Kasumi-1 (cell line): ENCODE results near the gene MED15.
"Not testable (repeated sequence)": the region's sequence is repeated elsewhere in the genome, so short reads cannot be mapped to it uniquely, and the experiment has no call there.

ENCODE experiments used
- DNase-seq, 2 experiments: peaks; one replicate each; lab custom pipeline; 2025; lab: John Stamatoyannopoulos, UW

MED15 gene

DNA sequence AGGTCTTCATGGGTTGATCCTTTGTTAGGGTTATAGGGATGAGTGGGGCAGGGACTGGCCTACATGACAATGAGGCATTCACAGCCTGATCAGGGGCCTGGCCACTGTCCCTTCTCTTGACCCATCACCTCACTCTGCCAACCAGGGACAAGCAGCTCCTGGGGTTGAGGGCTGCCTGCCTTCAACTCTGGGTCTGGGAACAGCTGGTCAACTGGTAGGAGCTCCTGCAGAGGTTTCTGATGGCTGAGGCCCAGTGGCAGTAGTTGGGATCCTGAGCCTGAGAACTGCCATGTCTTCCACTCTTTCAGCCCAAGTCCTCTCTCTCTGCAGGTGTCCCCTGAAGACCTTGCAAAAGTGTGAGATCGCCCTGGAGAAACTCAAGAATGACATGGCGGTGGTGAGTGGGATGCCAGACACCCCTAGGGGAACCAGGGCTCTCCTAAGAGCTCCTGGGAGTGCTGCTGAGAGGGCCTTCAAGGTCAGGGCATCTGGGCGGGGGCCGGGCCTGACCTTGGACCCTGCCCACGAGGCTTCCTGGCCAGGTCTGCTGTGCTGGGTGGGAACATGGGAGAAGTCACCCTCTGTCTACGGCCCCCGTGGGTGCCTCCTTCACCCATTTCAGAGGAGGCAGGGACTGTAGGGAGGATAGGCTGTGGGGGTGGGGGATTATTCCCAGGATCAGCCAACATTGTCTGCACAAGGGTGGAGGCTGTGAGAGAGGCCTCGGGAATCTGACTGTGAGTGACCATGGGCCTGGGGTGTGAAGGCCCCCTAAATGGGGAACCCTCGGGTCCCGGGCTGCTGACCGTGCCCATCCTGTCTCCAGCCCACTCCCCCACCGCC is 76.8 kb downstream of the MED15 start:
- DNase-seq: no peak

GRCh38 chr22:20584872-20585638 is 77.6 kb downstream of the MED15 start:
- no peak for DNase-seq

GRCh38 chr22:20585639-20586402 is 78.4 kb downstream of the MED15 start:
- DNase-seq: no peak

GRCh38 chr22:20586403-20586745 is 79.0 kb downstream of the MED15 start:
- DNase-seq: no peak

DNA sequence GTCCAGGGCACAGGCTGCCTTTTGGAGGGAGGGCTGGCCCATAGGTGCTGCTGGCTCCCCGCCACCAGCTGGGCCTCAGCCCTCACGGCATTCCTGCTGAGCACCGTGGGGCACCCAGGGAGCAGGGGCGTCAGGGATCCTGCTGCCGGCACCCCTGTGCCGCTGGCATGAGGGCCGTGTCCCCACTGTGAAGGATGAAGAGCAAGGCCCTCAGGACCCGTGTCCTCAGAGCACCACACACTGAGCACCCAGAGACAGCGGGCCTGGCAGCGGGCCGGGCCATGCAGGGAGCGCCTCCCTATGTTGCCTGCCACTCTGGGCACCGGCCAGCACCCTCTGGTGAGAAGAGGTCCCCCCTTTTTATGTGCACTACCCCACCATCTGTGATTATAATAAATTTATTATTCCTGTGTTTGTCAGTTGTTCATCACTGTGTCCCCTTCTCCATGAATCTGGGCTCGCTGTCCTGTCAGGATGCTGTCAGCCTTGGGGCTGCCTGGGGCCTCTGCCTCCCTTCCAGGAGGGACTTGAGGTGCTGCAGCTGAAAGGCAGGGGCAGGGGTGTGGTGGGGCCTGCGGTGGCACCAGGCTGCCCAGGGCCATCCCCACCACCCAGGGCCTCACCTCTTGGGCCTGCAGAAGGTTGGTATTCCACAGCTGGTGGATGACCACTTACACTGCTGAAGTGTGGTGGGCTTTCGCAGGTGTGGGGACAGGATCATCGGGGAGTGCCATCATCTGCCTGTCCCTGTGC is 80.0 kb downstream of the MED15 start:
- DNase-seq: no peak

DNA sequence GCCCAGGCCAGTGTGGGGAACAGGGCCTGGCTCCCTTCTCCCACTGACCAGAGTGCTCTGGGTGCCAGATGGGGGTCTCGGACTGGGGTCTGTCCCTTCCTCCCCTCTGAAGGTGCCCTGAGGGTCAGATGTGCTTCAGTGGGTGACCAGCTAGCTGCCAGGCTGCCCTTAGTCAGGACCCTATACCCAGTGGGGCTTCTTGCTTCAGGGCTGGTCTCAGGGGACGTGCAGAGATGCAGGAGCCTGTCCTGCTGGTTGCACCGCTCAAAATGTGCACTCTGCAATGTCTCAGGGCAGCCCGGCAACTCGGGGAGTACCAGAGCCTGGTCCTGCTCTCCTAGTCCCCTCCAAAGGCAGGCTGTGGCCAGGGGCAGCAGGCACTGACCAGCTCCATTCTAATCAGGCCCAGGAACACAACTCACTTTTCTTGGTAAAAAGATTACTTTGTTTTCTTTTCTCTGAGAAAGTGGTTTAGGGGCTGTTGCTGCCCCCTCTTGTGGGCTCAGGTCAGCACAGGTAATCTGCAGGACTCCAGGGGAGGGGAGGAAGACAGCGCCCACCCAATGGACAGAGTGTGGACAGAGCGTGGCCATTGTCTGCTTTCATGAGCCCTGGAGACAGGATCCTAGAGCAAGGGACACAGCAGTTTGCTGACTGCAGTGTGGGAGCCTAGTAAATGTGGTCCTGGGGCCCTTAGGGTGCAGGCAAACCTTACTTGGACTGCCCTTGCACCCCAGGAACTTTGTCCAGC is 80.9 kb downstream of the MED15 start:
- DNase-seq: no peak

DNA sequence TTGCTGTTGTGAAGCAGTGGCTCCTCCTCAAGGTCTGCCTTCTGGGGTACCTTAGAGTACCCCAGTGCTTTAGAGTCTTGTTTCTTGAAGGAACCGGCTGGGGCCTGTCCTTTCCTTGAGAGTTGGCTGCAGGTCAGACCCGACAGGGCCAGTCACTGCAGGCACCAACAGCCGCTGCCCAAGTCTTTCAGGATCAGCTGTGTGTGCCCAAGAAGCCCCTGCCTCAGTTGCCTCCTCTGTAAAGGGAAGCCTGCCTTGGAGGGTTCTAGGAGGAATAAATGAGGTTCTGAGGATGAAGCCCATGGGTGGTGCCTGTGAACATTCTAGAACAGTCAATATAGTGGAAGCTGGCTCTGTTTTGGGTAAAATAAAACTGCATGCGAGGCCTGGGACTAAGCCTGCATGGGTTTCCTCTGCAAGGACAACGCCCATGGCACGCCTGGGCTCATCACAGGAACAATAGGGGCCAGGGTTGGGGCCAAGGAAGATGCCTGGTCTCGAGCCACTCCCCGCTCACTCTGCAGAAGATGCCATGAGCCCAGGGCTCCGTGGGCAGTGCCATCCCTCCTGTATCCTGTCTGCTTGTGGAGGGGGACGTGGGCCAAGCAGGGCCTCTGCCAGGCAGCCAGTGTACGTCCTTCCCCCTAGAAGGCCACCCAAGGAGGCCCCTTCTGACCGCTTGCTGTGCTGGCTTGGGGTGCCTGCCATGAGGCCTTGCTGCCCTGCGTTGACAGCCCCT is 81.6 kb downstream of the MED15 start:
- no peak for DNase-seq

GRCh38 chr22:20589614-20590476 is 82.4 kb downstream of the MED15 start:
- no peak for DNase-seq

DNA sequence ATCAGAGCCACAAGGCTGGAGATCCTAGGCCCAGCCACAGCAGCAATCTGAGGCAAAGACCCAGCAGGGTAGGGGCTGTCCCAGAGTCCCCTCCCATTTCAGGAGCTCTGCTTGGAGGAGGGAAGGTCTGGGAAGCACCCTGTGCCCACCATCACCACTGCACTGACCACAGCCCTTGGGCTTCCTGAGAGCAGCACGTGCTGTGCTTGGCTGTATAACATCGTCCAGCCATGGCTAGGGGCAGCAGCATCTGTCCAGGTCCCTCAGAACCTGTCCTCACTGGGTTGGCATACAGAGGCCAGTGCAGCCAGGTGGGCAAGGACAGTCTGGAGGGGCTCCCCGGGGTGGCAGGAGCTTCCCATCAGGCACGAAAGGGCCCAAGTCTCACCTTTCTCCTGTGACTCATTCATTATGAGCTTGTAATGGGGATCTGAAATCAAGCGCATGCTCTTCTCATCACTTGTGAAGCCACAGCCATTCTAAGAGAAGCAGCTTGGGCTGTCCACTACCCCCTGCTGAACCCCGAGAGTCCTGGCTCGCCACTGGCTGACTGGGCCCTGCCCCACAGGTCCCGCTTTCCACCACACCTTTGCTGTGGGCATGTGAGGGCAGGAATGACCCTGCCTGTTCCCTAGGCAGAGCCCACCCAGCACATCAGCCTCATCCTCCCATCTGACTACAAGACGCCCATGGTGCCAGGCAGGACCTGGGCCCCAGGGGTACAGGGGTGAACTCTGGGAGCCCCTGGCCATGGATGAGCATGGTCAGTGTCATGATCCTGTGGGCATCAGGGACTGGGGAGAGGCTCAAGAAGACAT is 83.3 kb downstream of the MED15 start:
- DNase-seq: no peak

DNA sequence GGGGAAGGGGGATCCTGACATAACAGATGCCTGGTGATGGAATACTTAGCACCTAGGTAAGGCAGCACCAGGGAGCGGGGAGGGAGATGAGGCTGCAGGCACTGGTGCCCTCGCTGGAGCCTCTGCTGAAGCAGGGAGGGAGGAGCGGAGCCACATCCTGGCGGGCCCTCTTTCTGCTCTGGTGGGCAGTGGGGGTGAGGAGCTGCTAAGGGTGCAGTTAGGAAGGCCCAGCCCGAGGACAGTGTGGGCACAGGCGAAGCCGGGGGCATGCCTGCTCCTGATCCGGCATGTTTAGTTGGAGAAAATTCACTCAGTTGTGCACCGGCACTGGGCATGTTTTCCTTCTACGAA is 83.9 kb downstream of the MED15 start:
- DNase-seq: no peak

DNA sequence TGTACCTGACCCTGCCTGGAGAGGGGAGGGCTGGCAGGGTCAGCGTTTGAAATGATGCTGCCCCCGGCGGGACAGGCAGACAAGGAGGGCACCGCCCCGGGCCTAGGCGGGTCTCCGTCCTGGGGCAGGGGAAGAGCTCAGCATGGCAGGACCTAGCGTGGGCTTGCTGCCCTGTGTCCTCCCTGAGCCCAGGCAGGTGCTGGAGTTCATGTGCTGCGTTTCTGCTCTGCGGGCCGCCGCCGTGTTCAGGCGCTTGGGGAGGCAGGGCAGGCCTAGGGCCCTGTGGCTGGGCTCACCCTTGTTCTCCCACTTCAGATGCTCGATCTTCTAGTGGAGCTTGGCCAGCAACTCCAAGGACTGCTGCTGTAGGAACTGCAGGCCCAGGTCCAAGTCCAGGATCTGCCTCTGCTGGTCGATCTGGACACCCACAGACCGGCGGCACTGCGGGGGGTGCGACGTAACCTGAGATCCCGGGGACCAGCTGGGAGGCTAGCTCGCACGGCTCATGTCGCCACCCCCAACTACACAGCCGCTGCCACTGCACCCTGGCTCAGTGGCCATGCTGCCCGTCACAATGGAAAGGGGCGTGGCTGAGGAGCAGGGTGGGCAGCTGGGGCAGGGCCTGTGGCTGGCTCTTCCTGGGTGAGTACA is 84.4 kb downstream of the MED15 start:
- no peak for DNase-seq

GRCh38 chr22:20594038-20594437 is 86.6 kb downstream of the MED15 start:
- not testable (repeated sequence) for DNase-seq

GRCh38 chr22:20594486-20594885 is 87.1 kb downstream of the MED15 start:
- DNase-seq: not testable (repeated sequence)

DNA sequence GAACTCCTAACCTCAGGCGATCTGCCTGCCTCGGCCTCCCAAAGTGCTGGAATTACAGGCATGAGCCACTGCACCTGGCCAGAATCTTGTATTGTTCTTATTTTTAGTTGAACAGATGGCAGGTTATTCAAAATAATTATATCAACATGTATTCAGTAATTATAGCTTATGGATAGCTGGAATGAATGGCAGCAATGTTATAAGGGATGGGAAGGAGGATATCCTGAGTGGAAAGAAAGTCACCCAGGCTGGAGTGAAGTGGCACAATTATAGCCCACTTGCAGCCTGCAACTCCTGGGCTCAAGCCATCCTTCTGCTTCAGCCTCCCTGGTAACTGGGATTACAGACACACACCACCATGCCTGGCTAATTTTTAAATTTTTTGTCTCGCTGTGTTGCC is 88.1 kb downstream of the MED15 start:
- no peak for DNase-seq

DNA sequence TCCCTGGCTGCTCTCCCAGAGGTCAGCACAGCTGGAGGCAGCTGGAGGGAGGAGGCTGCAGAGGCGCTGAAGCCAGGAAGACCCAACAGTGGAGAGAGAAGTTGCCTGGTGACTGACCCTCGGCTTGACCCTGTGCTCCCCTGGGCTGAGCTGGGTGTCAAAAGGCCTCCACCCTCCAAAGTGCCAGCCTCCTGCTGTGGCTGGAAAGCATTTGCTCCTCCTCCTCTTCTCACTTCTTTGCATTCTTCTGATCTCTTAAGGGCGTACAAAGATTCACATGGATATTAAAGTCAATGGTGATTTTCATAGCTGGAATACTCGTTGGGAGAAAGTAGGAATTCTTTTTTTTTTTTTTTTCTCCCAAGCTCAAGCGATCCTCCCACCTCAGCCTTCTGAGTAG is 91.7 kb downstream of the MED15 start:
- DNase-seq: no peak

- DNase-seq: no peak
Observed at GRCh38 chr22:20600137-20600673, 92.8 kb downstream of the MED15 start.

- DNase-seq: no peak
Observed at GRCh38 chr22:20601308-20601707, 93.9 kb downstream of the MED15 start.

- DNase-seq: no peak
Observed at GRCh38 chr22:20602609-20603164, 95.3 kb downstream of the MED15 start.
